HuH-7 (cell line): ENCODE measurements around the gene ZDHHC7.

Source experiments
- DNase-seq: peaks from one replicate; pipeline ENCODE4 v3.0.0; 2011; ENCODE audit warnings: low spot score

Gene ZDHHC7

GRCh38 chr16:84993926-84994325, 17.4 kb downstream of the ZDHHC7 start:
- no peak for DNase-seq

- no peak for DNase-seq
These were observed 18.6 kb downstream of the ZDHHC7 start for GRCh38 chr16:84992717-84993075.

- DNase-seq = no peak
These were observed 20.6 kb downstream of the ZDHHC7 start for GRCh38 chr16:84990782-84991181.

GRCh38 chr16:84989749-84990620, 21.4 kb downstream of the ZDHHC7 start:
- no peak for DNase-seq

- no peak for DNase-seq
These were observed 22.8 kb downstream of the ZDHHC7 start for GRCh38 chr16:84988328-84989080.

- DNase-seq = no peak
These were observed 24.5 kb downstream of the ZDHHC7 start for GRCh38 chr16:84986879-84987278.

- no peak for DNase-seq
These were observed 25.2 kb downstream of the ZDHHC7 start for GRCh38 chr16:84986102-84986501.

GRCh38 chr16:84985079-84986065, 26.0 kb downstream of the ZDHHC7 start:
- DNase-seq = no peak

GRCh38 chr16:84982434-84982833, 28.9 kb downstream of the ZDHHC7 start:
- no peak for DNase-seq

- DNase-seq = no peak
These were observed 31.8 kb downstream of the ZDHHC7 start for GRCh38 chr16:84979516-84979915.

- no peak for DNase-seq
These were observed 34.5 kb downstream of the ZDHHC7 start for GRCh38 chr16:84976644-84977400.

GRCh38 chr16:84975522-84975921, 35.8 kb downstream of the ZDHHC7 start:
- no peak for DNase-seq

GRCh38 chr16:84975066-84975465, 36.3 kb downstream of the ZDHHC7 start:
- no peak for DNase-seq

- no peak for DNase-seq
These were observed 37.4 kb downstream of the ZDHHC7 start for GRCh38 chr16:84973776-84974523.

GRCh38 chr16:84973236-84973635, 38.1 kb downstream of the ZDHHC7 start:
- DNase-seq = no peak

- DNase-seq = peak; percentile 90
These were observed 40.7 kb downstream of the ZDHHC7 start for GRCh38 chr16:84970447-84971127.

GRCh38 chr16:84967828-84968227, 43.5 kb downstream of the ZDHHC7 start:
- no peak for DNase-seq

- DNase-seq = no peak
These were observed 45.6 kb downstream of the ZDHHC7 start for GRCh38 chr16:84965428-84966415.
